Stimulated activated CD8-positive, alpha-beta memory T cell treated with anti-CD3 and anti-CD28 coated beads, Interleukin-15, amount 100 ng/mL, for 1 hour (primary cell): ENCODE data around the gene HTR4.
"Not testable (repeated sequence)": the region's sequence is repeated elsewhere in the genome, so short reads cannot be mapped to it uniquely, and the experiment has no call there.

Experiments used
- DNase-seq: peaks from one replicate; pipeline ENCODE4 v3.0.0-alpha.2; 2020; ENCODE audit warnings: low read depth

Gene HTR4

GRCh38 chr5:148653836-148654781 is at the start of gene HTR4:
HTR4 (minus strand) TSS chr5:148654527; CDS start chr5:148637014, 17,513 bp downstream.
- no peak for DNase-seq

GRCh38 chr5:148702019-148702596 is 47.8 kb upstream of the HTR4 start:
- DNase-seq = no peak

- no peak for DNase-seq
These were observed 44.7 kb upstream of the HTR4 start for GRCh38 chr5:148699028-148699427.

- DNase-seq = no peak
These were observed 43.5 kb upstream of the HTR4 start for GRCh38 chr5:148697809-148698196.

GRCh38 chr5:148697180-148697808 is 43.0 kb upstream of the HTR4 start:
- DNase-seq = no peak

- DNase-seq = no peak
These were observed 42.1 kb upstream of the HTR4 start for GRCh38 chr5:148696187-148697036.

GRCh38 chr5:148690945-148691344 is 36.6 kb upstream of the HTR4 start:
- DNase-seq = no peak

- no peak for DNase-seq
These were observed 34.5 kb upstream of the HTR4 start for GRCh38 chr5:148688787-148689186.

- no peak for DNase-seq
These were observed 33.5 kb upstream of the HTR4 start for GRCh38 chr5:148687871-148688270.

- no peak for DNase-seq
These were observed 33.1 kb upstream of the HTR4 start for GRCh38 chr5:148687427-148687826.

- DNase-seq = no peak
These were observed 32.3 kb upstream of the HTR4 start for GRCh38 chr5:148686660-148687059.

- DNase-seq = no peak
These were observed 31.3 kb upstream of the HTR4 start for GRCh38 chr5:148685520-148686134.

- DNase-seq = no peak
These were observed 30.2 kb upstream of the HTR4 start for GRCh38 chr5:148684528-148684927.

GRCh38 chr5:148683651-148684050 is 29.3 kb upstream of the HTR4 start:
- no peak for DNase-seq

GRCh38 chr5:148682058-148683026 is 28.0 kb upstream of the HTR4 start:
- no peak for DNase-seq

GRCh38 chr5:148681157-148682057 is 27.1 kb upstream of the HTR4 start:
- DNase-seq = no peak

- DNase-seq = not testable (repeated sequence)
These were observed 19.4 kb upstream of the HTR4 start for GRCh38 chr5:148673704-148674103.

GRCh38 chr5:148666353-148666752 is 12.0 kb upstream of the HTR4 start:
- no peak for DNase-seq

GRCh38 chr5:148665431-148665830 is 11.1 kb upstream of the HTR4 start:
- no peak for DNase-seq
